Superior temporal gyrus (tissue), 1 donor: ENCODE results near the gene CRHR1.

ENCODE experiments used
- DNase-seq: peaks from one replicate; pipeline ENCODE4 v3.0.0-alpha.2; 2016; ENCODE audit errors: extremely low spot score

Gene CRHR1

GRCh38 chr17:45823598-45823997 is 39.5 kb downstream of the CRHR1 start:
- DNase-seq, result no peak

GRCh38 chr17:45824475-45824874 is 40.4 kb downstream of the CRHR1 start:
- no peak for DNase-seq

GRCh38 chr17:45824901-45825492 is 40.9 kb downstream of the CRHR1 start:
- DNase-seq, result no peak

- DNase-seq, result peak; percentile 65
Observed at GRCh38 chr17:45825792-45826191, 41.7 kb downstream of the CRHR1 start.

GRCh38 chr17:45826919-45827588 is 42.9 kb downstream of the CRHR1 start:
- DNase-seq, result no peak

- no peak for DNase-seq
Observed at GRCh38 chr17:45828171-45828570, 44.1 kb downstream of the CRHR1 start.

GRCh38 chr17:45828582-45829133 is 44.5 kb downstream of the CRHR1 start:
- no peak for DNase-seq

GRCh38 chr17:45833920-45834319 is 49.8 kb downstream of the CRHR1 start:
- no peak for DNase-seq

- DNase-seq, result no peak
Observed at GRCh38 chr17:45834471-45835396, 50.6 kb downstream of the CRHR1 start.

- no peak for DNase-seq
Observed at GRCh38 chr17:45835481-45835880, 51.4 kb downstream of the CRHR1 start.

- no peak for DNase-seq
Observed at GRCh38 chr17:45836047-45837044, 52.2 kb downstream of the CRHR1 start.

- no peak for DNase-seq
Observed at GRCh38 chr17:45837187-45837586, 53.1 kb downstream of the CRHR1 start.

GRCh38 chr17:45837603-45838002 is 53.5 kb downstream of the CRHR1 start:
- no peak for DNase-seq

GRCh38 chr17:45838751-45839295 is 54.7 kb downstream of the CRHR1 start:
- DNase-seq, result no peak

- no peak for DNase-seq
Observed at GRCh38 chr17:45839442-45839841, 55.3 kb downstream of the CRHR1 start.

GRCh38 chr17:45841186-45841585 is 57.1 kb downstream of the CRHR1 start:
- no peak for DNase-seq

GRCh38 chr17:45841883-45842525 is 57.9 kb downstream of the CRHR1 start:
- no peak for DNase-seq

GRCh38 chr17:45843722-45844121 is 59.6 kb downstream of the CRHR1 start:
- DNase-seq, result no peak

GRCh38 chr17:45844695-45845375 is 60.7 kb downstream of the CRHR1 start, which contains the start of gene SPPL2C:
TSS of gene SPPL2C (plus strand) at chr17:45844881. CDS start at chr17:45844907, 26 bp downstream.
- DNase-seq, result no peak
